ENCODE results near the gene GPR143.
"Not testable (repeated sequence)": the region's sequence is repeated elsewhere in the genome, so short reads cannot be mapped to it uniquely, and the experiment has no call there.

Gene GPR143

DNA sequence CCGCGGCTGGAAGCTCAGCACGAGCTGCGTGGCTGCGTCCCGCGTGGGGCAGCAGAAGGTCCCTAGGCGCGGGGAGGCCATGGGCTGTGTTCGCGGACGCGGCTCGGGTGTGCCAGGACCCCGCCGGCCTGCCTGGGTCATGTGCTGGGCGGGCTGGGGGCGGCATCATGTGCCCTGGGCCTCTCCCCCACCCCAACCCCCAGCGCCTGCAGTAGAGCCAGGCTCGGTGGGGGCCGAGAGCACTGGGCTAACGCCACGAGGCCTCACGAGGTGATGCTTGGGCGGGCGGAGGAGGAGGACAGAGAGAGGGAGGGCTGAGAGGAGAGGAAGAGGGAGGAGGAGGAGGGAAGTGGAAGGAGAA is at the start of gene GPR143:
Gene GPR143 (minus strand): TSS at position 111 of the 361 bp plus-strand sequence. CDS start 30 bp downstream, at position 81.
- no peak for DNase-seq

DNA sequence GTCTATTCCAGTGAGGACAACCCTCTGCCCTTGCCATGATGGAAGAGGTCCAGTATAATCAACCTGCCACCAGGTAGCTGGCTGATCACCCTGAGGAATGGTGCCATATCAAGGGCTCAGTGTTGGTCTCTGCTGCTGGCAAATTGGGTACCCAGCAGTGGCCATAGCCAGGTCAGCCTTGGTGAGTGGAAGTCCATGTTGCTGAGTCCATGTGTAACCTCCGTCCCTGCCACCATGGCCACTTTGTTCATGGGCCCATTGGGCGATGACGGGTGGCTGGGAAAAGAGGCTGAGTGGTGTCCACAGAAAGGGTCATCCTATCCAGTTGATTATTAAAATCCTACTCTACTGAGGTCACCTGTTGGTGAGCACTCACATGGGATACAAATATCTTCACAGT is 45.4 kb upstream of the GPR143 start:
- not testable (repeated sequence) for DNase-seq

DNA sequence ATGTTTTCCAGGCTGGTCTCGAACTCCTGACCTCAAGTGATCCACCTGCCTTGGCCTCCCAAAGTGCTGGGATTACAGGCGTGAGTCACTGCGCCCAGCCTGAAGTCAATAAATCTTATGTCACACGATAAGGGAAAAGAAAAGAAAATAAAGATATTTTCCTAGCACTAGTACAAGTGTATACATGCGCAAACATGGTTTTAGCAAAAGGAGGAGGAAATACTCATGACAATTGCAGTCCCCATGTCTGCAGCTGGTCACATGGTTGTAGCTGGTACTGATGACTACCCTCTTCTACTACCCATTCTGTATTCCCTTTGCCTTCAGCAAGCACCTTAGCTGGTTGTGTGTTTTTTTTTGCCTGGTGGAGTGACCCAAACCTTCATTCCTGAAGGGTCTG is 44.2 kb upstream of the GPR143 start:
- DNase-seq = not testable (repeated sequence)

DNA sequence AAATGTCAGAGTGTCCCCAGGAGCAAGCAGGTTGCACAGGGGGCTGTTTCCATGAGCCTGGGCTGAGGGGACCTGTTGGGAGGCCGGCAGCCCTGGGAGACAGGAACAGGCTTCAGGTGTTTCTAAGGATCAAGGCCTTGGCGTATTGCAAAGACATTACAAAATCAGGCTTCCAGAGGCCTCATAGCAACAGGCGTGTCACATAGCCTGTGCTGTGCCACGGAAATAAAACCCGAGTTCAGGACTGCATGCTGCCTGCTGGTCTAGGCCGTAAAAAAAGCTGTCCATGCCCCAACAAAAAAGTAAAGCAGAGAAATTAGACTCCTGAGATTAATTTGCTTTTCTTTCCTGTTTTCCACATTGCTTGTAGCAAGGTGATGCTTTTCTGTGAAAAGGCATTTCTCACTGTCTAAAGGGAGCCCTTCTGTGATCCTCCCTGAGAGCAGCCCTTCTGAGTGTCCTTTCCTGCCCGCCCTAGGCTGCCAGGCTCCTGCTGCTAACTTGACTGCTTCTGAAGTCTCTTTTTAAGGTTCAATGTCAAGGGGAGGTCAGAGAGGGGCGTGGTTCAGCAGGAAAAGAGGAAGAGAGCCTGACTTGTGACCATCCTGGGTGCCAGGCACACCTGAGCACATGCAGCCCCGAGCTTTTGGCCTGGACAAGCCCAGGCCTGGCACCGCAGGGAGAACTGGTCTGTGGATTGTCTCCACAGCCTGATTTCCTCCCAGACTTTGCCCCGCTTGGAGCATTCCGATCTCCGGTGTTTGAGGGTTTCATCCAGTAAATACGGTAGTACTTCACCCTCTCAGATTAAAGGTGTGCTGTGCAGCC is 41.9 kb upstream of the GPR143 start:
- no peak for DNase-seq

DNA sequence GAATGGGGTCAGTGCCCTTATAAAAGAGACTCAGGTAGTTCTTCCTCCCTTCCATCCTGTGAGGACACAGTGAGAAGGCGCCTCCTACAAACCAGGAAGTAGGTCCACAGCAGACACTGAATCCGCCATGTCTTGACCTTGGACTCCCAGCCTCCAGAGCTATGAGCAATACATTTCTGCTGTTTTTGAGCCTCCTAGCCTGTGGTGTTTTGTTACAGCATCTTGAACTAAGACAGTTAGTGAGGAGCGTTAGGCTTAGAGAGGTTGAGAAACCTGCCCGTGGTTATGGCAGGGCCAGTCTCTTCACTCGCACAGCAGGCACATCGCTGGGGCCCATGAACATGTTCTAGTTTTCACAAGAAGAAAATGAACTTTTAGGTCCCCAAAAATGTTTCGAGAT is 40.3 kb upstream of the GPR143 start:
- DNase-seq = no peak

DNA sequence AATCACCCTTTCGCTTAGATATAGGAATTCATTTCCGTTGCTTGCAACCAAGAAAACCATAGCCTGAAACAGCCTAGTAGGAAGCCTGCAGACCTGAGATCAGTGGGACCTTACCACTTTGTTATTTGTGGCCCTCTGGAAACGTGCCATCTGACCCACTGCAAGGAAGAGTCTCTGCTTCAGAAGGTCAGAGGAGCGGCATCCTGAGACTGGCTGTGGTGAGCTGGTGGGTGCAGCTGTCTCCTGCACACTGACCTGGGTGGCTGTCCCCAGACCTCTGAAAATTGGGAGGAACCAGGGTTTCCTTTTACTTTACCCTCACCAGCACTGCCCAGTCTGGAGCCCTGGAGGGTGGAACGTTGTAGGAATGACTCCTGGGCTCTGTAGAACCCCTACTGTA is 38.8 kb upstream of the GPR143 start:
- DNase-seq = no peak

DNA sequence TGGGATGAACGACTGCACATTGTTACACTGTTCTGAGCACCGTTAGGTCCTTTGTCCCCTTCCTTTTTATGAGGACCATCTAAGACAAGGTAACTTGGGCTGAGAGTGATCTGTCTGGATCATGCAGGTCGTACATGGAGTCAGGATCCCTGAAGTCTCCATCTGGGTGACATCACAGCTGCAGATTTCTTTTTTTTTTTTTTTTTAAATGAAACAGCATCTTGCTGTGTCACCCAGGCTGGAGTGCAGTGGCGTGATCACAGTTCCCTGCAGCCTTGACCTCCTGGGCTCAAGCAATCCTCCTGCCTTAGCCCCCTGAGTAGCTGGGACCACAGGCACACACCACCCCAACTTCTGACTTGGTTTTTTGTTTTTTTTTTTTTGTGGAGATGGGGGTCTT is 37.1 kb upstream of the GPR143 start:
- no peak for DNase-seq

DNA sequence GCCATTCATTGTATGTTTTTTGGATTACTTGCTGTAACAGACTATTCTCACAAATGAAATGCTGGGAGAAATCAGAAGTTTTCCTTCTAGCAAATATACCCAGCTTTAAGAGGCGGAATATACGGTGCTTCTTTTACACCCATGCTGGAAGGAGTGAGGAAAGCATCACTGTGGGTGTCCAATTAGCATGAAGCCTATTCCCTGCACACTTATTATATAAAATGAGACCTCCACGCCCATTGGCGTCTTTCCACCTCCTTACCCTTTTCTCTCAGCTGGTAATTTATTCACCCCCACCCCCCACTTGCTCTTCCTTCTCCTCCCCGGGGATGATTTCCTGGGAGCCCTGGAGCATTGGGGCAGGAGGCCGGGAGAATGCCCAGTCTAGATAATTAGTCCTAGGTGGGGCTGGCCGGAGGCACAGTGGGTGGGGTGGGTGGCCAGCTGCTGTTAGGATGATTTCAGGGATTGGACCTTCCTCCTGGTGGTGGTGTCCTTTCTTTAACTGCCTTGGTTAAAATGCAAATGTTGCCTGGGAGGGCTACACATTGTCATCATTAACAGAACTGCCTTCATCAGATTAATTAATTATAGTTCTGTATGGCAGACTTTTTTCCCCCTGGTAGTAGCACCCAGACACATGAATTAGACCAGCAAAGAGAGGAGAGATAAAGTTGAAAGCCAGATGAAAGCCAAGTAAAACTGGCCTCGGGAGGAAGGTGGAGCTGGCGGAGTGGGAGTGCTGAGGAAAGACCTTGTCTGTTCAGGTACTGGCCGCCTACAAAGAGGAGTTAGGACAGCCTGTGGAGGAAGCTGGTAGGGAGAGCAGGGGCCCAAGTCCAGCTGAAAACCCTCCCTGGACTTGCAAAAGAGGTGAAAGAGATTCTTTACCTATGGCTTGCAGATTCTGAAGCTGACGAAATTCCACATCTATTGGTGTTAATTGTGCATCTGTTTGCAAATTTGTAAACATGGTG is 32.0 kb upstream of the GPR143 start:
- no peak for DNase-seq

DNA sequence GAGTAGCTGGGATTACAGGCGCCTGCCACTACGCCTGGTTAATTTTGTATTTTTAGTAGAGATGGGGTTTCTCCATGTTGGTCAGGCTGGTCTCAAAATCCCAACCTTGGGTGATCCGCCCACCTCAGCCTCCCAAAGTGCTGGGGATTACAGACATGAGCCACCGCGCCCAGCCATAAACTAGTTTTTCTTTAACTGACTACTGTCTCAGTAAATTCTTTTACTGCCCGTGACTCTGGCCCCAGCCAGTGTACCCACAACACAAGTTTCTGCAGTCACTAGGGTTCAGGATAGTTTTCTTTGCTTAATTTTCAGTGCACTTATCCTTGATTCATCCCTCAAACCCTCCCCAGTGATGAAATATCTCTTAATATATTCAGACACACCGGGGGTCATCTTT is 28.8 kb upstream of the GPR143 start:
- DNase-seq = no peak

DNA sequence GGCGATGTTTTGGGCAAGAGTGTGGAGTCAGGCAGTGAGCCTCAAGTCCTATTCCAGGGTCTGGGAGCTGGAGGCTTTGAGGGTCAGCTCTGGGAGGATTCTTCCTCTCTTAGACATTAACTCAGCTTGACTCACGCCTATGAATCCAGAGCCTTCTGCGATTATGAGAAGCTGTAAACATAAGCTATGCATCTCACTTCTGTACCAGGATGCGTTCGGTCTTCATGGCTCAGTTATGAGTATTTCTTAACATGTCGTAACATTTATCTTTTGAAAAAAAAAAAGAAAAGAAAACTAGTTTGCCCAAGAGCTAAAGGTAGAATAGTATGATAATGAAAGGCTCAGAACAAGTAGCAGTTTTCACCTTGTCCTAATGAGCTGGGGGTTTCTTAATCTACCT is 25.2 kb upstream of the GPR143 start:
- DNase-seq = no peak

DNA sequence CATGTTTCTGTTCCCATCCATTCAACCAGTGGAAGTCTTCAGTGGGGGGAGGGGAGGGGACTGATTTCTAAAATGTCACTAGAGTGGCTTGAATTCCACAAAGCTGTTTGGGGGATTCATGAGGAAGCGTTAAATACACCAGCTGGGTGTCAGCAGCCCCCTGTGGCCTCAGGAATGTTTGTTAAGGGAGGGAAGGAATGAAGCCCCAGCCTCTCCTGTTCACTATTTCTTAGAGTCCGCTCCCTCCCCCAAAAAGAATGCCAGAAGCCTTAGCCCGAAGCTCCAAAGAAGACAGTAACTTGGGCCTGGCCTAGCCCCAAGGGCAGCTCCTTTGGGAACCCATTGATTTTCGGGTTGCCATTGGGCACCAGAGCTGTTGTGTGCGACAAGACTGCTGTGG is 23.9 kb upstream of the GPR143 start:
- no peak for DNase-seq

DNA sequence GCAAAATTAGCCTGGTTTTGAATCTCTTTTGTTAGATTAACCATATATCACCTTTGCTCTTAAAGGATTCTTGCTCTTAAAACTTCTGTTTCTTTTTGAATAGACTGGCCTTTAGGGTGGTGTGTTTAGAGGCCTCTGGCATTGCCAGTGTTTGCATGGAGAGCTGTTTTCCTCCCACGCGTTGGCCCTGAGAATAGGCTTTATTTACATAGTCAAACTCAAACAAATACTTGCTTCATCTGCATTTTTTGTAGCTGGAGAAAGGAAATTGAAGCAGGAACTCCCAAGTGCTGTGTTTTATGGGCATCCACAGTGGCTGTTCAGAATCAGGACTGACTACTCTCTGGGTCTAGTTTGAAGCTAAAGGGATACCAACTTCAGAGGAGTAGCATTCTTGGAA is 23.3 kb upstream of the GPR143 start:
- DNase-seq = no peak

DNA sequence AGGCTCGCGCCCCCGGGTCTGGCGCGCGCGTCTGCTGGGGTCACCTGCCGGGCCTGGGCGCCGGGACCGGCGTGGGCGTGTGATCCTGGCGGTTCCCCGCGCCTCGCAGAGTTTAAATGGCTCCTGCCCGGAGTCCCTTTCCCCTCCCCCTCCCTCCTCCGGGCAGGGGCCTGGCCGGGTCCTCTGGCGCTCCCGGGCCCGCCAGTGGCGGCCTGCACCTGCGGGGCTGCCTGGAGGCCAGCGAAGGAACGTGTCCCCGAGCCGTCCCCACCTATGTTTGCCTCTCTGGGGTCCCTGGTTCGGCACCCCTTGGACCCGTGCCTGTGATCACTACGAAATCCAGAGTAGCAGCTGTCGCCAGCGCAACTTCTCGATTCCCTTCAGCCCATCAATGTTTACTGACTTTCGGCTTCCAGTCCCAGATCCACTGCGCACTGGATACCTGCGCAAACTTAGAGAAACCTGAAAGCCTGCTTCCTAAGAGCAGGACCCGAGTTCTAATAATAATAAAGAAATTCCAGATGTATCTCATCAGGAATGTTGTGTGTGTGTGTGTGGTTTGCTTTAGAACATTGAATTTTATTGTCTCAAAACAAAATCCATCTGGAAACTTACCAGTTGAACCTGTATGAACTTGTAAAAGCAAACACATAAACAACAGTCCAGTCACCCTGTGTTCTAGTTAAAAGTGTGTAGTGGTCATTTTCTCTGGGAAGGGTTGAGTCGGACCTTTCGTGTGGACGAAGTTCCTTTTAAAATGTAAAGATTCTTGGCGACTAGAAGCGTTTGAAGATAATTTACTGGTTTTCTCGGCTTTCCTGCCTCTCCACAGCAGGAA is 21.4 kb upstream of the GPR143 start:
- DNase-seq = no peak

DNA sequence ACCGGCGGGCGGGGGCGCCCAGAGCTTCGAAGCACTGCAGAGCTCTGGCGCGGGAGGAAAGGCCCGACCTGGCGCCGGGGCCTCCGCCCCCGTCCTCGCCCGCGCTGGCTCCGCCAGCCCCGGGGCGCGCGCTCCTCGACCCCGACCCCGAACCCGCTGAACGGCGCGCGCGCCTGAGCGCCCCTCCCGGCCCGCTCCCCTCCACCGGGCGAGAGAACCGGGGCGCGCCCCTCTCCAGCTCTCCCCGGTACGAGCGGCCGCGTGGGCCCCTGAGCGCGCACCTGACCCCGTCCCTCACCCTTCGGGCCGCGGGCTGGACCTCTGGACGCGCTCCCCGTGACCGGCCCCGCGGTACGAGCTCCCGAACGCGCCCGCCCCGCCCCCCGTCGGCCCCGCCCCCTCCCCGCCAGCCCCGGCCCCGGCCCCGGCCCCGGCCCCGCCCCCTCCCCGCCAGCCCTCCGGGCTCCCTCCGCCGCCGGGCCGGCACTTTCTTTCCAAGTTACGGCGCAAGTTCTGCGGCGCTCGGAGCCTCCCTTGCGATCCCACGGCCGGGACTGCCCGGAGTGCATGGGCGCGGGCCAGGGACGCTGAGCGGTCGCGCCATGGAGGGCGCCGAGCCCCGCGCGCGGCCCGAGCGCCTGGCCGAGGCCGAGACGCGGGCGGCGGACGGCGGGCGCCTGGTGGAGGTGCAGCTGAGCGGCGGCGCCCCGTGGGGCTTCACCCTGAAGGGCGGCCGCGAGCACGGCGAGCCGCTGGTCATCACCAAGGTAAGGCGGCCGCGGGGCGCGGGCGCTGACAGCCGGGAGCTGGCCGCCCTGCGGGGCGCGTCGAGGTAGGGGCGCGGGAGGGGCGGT is 20.5 kb upstream of the GPR143 start, which contains the start of gene SHROOM2:
Gene SHROOM2 (plus strand): TSS at position 486 of the 854 bp plus-strand sequence. CDS start 117 bp downstream, at position 603.
- no peak for DNase-seq

DNA sequence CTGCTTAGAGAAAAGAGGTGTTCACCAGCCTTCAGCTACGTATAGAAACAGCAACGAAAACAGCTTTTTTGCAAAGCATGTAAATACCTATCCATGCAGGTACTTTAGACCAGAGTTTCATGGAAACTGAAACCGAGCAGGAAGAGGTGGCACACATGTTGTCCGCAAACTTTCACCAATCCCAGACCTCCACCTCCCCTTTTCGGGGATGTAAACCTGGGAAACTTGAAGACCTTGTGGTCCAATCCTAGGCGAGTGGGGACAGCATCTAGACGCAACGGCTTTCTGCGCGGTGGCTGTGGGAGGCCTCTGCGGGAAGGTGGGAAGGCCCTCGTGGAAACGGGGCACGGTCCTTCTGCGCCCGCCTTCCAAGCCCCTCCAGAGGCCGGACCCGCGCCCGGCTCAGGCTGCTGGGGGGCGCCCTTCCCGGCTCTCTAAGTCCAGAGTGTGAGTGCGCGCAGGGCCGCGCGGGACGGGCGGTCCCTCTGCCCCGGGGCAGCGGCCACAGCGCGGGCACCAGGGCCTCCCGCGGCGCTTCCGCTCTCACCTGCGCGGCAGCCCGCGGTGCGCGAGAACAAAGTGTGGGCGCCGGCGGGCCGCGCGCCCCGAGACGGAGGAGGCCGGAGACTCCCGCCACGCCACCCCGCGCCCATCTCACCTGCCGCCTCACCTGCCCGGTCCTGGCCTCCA is 19.8 kb upstream of the GPR143 start:
- DNase-seq = no peak

DNA sequence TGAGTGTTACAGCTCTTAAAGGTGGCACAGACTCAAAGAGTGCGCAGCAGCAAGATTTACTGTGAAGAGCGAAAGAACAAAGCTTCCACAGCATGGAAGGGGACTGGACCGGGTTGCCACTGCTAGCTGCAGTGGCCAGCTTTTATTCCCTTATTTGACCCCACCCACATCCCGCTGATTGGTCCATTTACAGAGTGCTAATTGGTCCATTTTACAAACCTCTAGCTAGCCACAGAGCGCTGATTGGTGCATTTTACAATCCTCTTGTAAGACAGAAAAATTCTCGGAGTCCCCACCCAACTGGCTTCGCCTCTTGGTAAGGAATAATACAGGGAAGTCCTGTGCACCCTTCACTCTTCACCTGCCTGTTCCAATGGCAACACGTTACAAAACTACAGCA is 18.7 kb upstream of the GPR143 start:
- no peak for DNase-seq

DNA sequence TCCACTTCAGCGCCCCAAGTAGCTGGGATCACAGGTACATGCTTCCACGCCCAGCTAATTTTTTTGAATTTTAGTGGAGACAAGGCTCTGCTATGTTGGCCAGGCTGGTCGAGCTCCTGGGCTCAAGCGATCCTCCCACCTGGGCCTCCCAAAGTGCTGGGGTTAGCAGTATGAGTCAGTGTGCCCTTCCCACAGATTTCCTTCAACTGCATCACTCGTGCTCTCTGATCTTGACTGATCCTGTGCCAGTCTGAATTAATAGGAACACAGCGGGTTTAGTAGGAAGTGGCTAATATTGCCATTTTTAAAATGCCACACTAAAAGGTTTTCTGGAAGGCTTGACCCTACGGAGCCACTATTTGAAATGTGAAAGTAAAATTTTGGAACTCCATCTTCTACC is 16.3 kb upstream of the GPR143 start:
- no peak for DNase-seq

DNA sequence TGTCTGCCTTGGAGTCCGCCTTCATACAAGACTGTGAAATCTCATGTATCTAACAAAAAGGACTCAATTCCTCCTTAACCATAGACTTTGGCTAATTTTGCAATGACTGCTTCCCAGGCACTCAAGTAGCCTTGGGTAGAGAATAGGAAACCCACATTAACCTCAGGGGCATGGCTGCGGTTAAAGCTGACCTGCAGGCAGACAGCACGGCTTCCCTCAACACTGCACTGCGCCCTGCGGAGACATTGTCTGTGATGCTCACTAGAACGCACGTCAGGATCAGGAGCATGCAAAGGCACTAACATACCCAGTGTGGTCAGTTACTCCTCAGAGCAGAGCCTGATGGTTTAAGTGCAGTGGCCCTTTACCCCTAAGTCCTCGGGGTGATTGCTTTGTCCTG is 10.3 kb upstream of the GPR143 start:
- no peak for DNase-seq

DNA sequence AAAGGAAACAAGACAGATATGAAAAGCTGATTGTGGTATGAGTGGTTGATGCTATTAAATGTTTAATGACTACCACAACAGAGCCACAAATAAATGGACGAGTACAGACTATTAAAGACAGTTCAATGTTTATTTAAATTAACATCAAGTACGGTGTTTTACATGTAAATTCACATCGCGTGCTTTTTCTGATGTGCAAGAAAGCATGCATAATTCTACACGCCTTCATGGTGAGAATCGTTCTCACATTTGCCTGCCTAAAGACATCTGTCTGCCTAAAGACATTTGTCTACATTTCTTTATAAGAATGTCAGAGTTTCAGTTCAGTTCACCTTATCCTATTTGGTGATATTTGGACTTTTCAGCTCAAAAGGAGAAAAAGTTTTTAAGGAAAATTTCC is 7.3 kb upstream of the GPR143 start:
- DNase-seq = no peak

DNA sequence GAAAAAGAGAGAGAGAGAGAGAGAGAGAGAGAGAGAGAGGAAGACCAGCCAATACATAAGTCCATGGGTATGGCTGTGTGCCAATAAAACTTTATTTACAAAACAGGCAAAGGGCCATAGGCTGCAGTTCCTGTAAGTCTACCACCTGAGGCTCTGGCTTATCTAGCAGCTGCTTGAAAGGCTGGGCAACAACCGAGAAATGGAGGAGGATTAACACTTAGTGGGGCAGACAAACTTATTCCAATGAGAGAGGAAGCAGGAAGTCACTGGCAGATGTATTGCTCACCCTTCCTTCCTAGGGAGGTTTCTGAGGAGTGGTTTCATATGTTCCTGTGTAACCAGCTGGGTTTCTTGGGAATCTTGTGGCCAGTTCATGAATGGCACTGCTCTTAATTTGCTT is 4.7 kb upstream of the GPR143 start:
- DNase-seq = no peak

DNA sequence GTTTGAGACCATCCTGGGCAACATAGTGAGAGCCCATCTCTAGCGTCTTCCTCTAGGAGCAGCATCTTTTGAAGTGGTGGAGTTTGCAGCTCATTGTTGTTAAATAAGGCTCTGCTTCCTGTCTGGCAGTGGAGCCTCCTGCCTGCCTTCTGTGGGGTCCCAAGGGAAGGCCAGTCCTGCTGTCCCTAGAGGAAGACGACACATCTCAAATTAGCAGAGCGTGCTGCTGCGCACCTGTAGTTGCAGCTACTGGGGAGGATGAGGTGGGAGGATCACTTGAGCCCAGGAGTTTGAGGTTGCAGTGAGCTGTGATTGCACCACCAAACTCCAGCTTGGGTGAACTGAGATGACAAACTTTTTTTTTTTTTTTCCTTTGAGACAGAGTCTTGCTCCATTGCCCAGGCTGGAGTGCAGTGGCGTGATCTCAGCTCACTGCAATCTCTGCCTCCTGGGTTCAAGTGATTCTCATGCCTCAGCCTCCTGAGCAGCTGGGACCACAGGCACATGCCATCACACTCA is 2.7 kb upstream of the GPR143 start:
- not testable (repeated sequence) for DNase-seq

All from NK-92 treated with Interleukin-12 subunit alpha and Interleukin-12 subunit beta, amount 100 ng/mL, for 24 hours (cell line).